Measurements from ENCODE around the gene CRB2.

DNA sequence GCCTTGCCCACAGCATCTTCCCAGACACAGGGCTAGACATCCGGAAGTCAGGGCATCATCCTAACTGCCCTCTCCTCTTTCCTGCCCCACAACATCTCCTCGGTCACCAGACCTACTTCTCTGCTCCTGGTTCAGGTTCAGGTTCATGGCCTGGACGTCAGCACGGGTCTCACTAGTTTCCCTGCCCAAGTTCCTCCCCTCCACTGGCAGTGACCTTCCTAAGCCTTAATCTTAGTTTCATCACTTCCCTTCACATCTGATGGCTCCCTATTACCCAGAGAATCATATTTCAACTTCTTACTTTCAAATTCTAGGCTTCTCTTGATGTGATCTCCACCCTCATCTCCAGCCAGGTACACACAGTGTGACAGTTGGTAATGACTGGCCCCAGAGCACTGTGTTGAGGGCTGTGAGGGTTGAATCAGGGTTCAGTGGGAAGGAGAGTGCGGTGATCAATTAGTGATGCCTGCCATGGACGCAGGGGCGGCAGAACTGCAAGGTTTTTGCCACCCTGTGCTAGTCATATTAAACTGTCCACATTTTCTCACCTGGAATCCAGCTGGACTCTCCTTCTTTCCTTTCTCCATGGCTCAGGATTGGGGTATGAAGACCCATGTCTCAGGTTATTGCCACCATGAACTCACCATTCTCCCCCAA, 34.3 kb upstream of the CRB2 start:
- TF ChIP-seq, protein P1, sequence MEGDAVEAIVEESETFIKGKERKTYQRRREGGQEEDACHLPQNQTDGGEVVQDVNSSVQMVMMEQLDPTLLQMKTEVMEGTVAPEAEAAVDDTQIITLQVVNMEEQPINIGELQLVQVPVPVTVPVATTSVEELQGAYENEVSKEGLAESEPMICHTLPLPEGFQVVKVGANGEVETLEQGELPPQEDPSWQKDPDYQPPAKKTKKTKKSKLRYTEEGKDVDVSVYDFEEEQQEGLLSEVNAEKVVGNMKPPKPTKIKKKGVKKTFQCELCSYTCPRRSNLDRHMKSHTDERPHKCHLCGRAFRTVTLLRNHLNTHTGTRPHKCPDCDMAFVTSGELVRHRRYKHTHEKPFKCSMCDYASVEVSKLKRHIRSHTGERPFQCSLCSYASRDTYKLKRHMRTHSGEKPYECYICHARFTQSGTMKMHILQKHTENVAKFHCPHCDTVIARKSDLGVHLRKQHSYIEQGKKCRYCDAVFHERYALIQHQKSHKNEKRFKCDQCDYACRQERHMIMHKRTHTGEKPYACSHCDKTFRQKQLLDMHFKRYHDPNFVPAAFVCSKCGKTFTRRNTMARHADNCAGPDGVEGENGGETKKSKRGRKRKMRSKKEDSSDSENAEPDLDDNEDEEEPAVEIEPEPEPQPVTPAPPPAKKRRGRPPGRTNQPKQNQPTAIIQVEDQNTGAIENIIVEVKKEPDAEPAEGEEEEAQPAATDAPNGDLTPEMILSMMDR (IDR thresholded peaks at IDR 0.05), result no peak
- TF ChIP-seq POLR2A (IDR thresholded peaks at IDR 0.05), result no peak

Measured in body of pancreas (tissue), 4 donors.